Coronary artery (tissue), 2 donors: ENCODE results near the gene MUC5AC.

Experiments
- DNase-seq: peaks from one replicate; pipeline ENCODE4 v3.0.0-alpha.2; 2017; ENCODE audit warnings: low spot score
- H3K27ac ChIP-seq, 2 donors: fragments of 200-600 bp; sonication (generic); one replicate each; pipeline ENCODE4 v1.5.1; 2016 to 2019
- H3K4me3 ChIP-seq: fragments of 200-600 bp; sonication (generic); 2 replicates; pipeline ENCODE4 v1.5.1; 2016; ENCODE audit warnings: mild to moderate bottlenecking, moderate library complexity
- TF ChIP-seq, protein P1 (sequence below): fragments of 200-600 bp; sonication (generic); IDR thresholded peaks from one replicate; pipeline ENCODE4 v1.5.1; 2019; ENCODE audit warnings: antibody characterized with exemption

The MUC5AC gene

DNA sequence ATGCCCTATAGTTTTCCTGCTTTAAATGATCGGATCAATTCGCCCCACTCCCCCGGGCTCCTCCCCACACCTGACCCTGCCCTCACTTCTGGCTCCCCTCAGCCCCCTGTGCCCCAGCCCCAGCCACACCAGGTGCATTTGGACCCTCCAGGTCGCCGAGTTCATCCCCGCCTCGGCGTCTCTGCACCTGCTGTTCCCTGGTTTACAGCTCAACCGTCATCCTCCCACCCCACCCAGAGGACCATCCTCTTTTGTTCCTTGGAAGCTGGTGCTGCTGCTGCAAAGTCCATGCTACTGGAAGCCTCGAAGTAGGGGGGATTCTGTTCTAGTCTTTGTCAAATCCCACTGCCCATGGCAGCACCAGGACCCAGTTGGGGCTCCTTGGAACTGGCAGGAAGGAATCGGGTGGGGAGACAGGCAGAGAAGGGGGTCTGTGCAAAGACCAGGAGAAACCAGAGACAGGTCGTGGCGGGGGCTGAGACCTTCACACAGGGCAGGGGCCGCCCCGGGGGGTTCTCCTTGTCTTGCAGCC is 60.6 kb downstream of the MUC5AC start:
- no peak for DNase-seq
- no peak overlapping the region for H3K27ac ChIP-seq
- H3K4me3 ChIP-seq: no peak overlapping the region
- TF ChIP-seq, protein P1, sequence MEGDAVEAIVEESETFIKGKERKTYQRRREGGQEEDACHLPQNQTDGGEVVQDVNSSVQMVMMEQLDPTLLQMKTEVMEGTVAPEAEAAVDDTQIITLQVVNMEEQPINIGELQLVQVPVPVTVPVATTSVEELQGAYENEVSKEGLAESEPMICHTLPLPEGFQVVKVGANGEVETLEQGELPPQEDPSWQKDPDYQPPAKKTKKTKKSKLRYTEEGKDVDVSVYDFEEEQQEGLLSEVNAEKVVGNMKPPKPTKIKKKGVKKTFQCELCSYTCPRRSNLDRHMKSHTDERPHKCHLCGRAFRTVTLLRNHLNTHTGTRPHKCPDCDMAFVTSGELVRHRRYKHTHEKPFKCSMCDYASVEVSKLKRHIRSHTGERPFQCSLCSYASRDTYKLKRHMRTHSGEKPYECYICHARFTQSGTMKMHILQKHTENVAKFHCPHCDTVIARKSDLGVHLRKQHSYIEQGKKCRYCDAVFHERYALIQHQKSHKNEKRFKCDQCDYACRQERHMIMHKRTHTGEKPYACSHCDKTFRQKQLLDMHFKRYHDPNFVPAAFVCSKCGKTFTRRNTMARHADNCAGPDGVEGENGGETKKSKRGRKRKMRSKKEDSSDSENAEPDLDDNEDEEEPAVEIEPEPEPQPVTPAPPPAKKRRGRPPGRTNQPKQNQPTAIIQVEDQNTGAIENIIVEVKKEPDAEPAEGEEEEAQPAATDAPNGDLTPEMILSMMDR: no peak

- no peak for DNase-seq
- TF ChIP-seq, protein P1: no peak
- Histone ChIP-seq H3K4me3 (no peak overlapping the region), H3K27ac (no peak overlapping the region)
Measured at GRCh38 chr11:1218788-1219445, 61.2 kb downstream of the MUC5AC start.

DNA sequence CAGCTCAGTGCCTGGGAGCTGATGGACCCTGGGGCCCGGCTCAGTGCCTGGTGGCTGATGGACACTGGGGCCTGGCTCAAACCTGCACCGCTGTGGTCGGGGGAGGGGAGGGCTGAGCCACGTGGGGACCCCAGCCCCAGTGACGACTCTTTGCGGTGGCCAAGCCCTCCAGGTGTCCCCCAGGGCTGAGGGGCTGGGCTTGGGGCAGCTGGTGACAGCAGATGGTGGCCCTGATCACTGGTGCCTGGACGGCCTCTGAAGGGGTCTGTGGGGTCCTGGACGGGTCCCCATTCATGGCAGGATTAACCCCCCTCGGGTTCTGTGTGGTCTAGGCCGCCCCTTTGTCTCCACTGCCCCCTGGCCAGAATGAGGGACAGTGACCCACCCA is 61.7 kb downstream of the MUC5AC start:
- DNase-seq: no peak
- no peak overlapping the region for H3K27ac ChIP-seq
- TF ChIP-seq, protein P1: no peak
- no peak overlapping the region for H3K4me3 ChIP-seq

- Histone ChIP-seq H3K4me3 (no peak overlapping the region), H3K27ac (no peak overlapping the region)
- TF ChIP-seq, protein P1: no peak
- no peak for DNase-seq
Measured at GRCh38 chr11:1219834-1220815, 62.4 kb downstream of the MUC5AC start.

DNA sequence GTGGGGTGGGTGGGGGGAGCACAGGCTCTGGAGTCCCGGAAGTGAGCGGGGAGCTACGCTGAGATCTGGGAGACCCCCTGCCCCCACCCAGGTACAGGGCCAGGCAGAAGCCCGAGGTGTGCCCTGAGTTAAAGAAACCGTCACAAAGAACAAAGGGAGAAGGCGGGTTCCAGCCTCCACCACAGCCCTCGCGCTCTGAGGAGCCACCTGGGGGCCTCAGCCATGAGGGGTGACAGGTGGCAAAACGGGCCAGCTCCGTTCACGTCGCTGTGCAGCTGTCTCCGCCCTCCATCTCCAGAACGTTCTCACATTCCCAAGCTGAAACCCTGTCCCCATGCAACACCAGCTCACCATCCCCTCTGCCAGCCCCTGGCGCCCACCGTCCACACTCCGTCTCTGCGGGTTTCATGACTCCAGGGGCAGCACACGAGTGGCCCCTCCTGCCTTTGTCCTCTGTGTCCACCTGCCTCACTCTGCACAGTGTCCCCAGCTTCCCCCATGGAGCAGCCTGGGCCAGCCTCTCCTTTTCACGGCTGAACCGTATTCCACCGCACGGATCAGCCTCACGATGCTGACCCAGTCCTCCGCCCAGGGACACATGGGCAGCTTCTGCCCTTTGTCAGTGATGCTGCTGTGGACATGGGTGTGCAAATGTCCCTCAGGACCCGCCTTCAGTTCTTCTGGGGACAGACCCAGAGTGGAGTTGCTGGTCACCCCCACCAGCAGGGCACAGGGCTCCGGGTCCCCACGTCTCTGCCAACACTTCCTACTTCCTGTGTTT is 63.4 kb downstream of the MUC5AC start:
- no peak overlapping the region for H3K4me3 ChIP-seq
- TF ChIP-seq, protein P1: no peak
- no peak for DNase-seq
- no peak overlapping the region for H3K27ac ChIP-seq

DNA sequence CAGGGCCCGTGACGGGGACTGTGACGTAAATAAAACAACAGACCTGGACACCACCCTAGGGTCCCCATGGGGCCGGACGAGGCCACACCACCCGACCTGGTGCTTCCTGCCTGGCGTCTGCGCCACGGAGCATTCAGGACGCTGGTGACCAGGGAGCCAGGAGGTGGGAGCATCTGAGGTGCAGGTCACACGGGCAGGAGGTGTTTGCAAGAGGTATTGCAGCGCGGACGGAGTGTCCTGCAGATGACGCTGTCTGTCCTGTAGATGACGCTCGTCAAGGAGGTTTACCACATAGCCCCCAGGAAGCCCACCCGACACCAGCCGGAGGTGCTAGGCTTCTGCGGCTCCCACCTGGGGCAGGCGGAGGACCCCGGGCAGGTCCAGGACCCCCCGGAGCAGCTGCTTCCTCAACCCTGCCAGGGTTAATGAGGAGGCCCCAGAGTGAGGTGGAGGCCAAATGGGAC is 64.1 kb downstream of the MUC5AC start:
- Histone ChIP-seq H3K4me3 (no peak overlapping the region), H3K27ac (no peak overlapping the region)
- DNase-seq: no peak
- TF ChIP-seq, protein P1: no peak
